Neural crest cell (in vitro differentiated cells): ENCODE data around the gene PDE7B. TPM values are rescaled to one million over a fixed set of nuclear protein-coding genes. Genes with fewer than 3 reads are reported as not detected.
A peak's percentile ranks its signal among the peaks of the same experiment; 100 is the strongest.

Source experiments
- DNase-seq: peaks from one replicate; pipeline ENCODE4 v3.0.0; 2021; ENCODE audit warnings: low read depth, mixed read lengths, low spot score
- H3K27ac Mint-ChIP-seq: one replicate; pipeline ENCODE4 v1.8.0; 2021; ENCODE audit warnings: mild to moderate bottlenecking, mixed read lengths; ENCODE audit not compliant: unreplicated experiment
- H3K27me3 Mint-ChIP-seq: 2 replicates; pipeline ENCODE4 v1.8.0; 2021; ENCODE audit warnings: low read depth, mild to moderate bottlenecking, mixed read lengths
- H3K36me3 Mint-ChIP-seq: 2 replicates; pipeline ENCODE4 v1.8.0; 2021; ENCODE audit warnings: low read depth, mild to moderate bottlenecking, mixed read lengths
- H3K4me1 Mint-ChIP-seq: 2 replicates; pipeline ENCODE4 v1.8.0; 2021; ENCODE audit warnings: mixed read lengths
- H3K4me3 Mint-ChIP-seq: one replicate; pipeline ENCODE4 v1.8.0; 2021; ENCODE audit warnings: mild to moderate bottlenecking, mixed read lengths
- H3K9me3 Mint-ChIP-seq: 2 replicates; pipeline ENCODE4 v1.8.0; 2021; ENCODE audit warnings: mixed read lengths
- total RNA-seq: library from RNA; stranded (reverse); gene quantifications from 2 replicates; pipeline ENCODE4 v1.2.1, GENCODE V29; 2021
- TF ChIP-seq, protein P1 (sequence below): fragments of 200-600 bp; sonication (generic); conservative IDR thresholded peaks from 2 replicates; pipeline ENCODE4 v1.5.0; 2021; ENCODE audit warnings: antibody characterized with exemption, mild to moderate bottlenecking

Gene PDE7B
- total RNA-seq, 1 donor from 2014 or later: 0.58 TPM

- Mint-ChIP-seq H3K27ac (no peak overlapping the region), H3K4me1 (no peaks in the 10 kb centered on the region), H3K27me3 (no peaks in the 10 kb centered on the region), H3K36me3 (no peaks in the 10 kb centered on the region), H3K9me3 (peaks cover 3% of the 10 kb centered on the region), H3K4me3 (no peak overlapping the region)
- DNase-seq: no peak
- TF ChIP-seq, protein P1, sequence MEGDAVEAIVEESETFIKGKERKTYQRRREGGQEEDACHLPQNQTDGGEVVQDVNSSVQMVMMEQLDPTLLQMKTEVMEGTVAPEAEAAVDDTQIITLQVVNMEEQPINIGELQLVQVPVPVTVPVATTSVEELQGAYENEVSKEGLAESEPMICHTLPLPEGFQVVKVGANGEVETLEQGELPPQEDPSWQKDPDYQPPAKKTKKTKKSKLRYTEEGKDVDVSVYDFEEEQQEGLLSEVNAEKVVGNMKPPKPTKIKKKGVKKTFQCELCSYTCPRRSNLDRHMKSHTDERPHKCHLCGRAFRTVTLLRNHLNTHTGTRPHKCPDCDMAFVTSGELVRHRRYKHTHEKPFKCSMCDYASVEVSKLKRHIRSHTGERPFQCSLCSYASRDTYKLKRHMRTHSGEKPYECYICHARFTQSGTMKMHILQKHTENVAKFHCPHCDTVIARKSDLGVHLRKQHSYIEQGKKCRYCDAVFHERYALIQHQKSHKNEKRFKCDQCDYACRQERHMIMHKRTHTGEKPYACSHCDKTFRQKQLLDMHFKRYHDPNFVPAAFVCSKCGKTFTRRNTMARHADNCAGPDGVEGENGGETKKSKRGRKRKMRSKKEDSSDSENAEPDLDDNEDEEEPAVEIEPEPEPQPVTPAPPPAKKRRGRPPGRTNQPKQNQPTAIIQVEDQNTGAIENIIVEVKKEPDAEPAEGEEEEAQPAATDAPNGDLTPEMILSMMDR: no peak
Observed at GRCh38 chr6:136030131-136030530, 178.6 kb downstream of the PDE7B start.

- Mint-ChIP-seq H3K27ac (no peak overlapping the region), H3K36me3 (no peaks in the 10 kb centered on the region), H3K9me3 (peaks cover 3% of the 10 kb centered on the region), H3K27me3 (no peaks in the 10 kb centered on the region), H3K4me1 (peaks cover 6% of the 10 kb centered on the region), H3K4me3 (no peak overlapping the region)
- TF ChIP-seq, protein P1: peak; percentile 55
- no peak for DNase-seq
Observed at GRCh38 chr6:136031982-136032381, 180.5 kb downstream of the PDE7B start.

DNA sequence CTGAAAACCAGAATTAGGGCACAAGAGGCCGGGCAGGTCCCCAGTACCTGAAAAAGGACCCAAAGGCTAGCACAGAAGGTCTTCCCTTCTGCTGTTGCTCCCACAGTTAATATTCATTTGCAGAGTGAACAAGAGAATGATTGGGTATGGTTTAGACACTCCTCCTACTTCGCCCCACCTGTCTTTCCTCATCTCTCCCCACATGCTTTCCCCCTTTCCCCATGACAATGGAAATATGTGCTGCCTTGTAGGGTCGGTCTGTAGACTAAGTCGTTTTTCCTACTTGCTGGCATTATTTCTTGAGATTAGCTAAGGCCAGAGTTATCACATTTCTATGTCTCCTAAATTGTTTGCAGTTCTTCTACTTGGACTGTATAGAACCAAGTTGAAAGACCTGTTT, 181.9 kb downstream of the PDE7B start:
- Mint-ChIP-seq H3K27me3 (no peaks in the 10 kb centered on the region), H3K4me3 (no peak overlapping the region), H3K27ac (no peak overlapping the region), H3K36me3 (no peaks in the 10 kb centered on the region), H3K4me1 (peaks cover 12% of the 10 kb centered on the region), H3K9me3 (peaks cover 3% of the 10 kb centered on the region)
- TF ChIP-seq, protein P1: no peak
- no peak for DNase-seq

GRCh38 chr6:136034422-136034821, 182.9 kb downstream of the PDE7B start:
- TF ChIP-seq, protein P1: no peak
- Mint-ChIP-seq H3K27me3 (no peaks in the 10 kb centered on the region), H3K9me3 (peaks cover 3% of the 10 kb centered on the region), H3K36me3 (no peaks in the 10 kb centered on the region), H3K4me1 (peaks cover 12% of the 10 kb centered on the region), H3K4me3 (no peak overlapping the region), H3K27ac (no peak overlapping the region)
- DNase-seq: no peak

DNA sequence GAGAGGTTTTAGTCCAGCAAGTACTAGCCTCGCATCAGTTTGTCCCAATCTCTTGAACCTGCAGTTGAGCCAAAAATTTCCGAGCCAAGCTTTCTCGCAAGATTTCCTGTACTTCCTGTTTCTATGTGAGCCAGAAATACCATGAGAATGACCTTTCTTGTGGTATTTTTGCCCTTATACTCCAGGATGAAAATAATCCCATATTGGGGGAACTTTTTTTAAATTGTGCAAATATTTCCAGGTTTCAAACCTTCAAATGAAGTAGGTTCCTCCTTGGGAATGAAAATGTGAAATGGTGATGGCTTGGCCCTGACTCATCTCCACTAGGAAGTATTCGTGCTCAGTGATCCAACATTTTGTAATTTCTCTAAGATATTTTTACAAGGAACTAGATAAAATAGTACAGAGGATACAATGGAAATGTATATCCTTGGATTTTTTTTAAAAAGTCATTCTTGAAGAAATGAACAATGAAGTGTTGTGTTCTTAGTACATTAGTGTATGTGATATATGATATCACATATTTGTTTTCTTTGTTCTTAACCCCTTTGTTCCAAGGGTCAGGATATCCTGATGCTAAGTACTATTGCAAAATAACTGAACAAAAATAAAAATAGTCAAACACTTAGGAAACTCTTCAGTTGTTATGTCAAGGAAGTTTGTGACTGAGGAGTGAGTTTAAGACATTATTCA, 184.0 kb downstream of the PDE7B start:
- H3K27me3 Mint-ChIP-seq: peaks cover 2% of the 10 kb centered on the region
- H3K27ac Mint-ChIP-seq: no peak overlapping the region
- H3K4me1 Mint-ChIP-seq: peaks cover 12% of the 10 kb centered on the region
- TF ChIP-seq, protein P1: no peak
- no peak overlapping the region for H3K4me3 Mint-ChIP-seq
- no peak for DNase-seq
- no peaks in the 10 kb centered on the region for H3K36me3 Mint-ChIP-seq
- peaks cover 3% of the 10 kb centered on the region for H3K9me3 Mint-ChIP-seq
